ENCODE measurements around the gene ST6GALNAC6.

The ST6GALNAC6 gene

DNA sequence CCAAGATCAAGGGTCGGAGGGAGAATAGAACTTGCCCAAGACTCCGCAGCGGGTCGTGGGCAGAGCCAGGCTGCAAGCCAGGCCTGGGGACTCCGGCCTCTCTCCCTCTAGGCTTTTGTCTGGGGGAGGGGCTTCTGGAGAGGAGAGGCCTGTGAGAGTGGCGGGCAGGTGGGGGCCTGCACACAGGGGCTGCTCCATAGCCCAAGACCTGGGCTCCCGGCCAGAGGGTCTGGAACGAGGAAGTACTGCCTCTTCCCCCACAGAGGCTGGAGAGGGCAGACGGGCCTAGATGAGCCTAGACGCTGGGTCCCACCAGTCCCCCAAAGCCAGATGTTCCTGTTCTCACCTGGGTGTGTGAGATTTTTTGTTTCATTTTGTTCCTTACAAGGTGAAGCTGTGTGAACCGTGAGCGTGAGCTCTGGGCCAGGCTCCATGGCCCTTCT lies 5.2 kb upstream of the ST6GALNAC6 start:
- ChIA-PET POLR2A (no interaction called here), CTCF (interaction anchor here (1.1 kb wide), 1 partner anchor 170 kb away, joined by 3 read pairs; the partner anchor contains the start of gene TOR2A)
- DNase-seq (ENCODE audit: extremely low spot score) = no peak
- TF ChIP-seq, protein P1, sequence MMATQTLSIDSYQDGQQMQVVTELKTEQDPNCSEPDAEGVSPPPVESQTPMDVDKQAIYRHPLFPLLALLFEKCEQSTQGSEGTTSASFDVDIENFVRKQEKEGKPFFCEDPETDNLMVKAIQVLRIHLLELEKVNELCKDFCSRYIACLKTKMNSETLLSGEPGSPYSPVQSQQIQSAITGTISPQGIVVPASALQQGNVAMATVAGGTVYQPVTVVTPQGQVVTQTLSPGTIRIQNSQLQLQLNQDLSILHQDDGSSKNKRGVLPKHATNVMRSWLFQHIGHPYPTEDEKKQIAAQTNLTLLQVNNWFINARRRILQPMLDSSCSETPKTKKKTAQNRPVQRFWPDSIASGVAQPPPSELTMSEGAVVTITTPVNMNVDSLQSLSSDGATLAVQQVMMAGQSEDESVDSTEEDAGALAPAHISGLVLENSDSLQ (IDR thresholded peaks at IDR 0.05) = no peak

DNA sequence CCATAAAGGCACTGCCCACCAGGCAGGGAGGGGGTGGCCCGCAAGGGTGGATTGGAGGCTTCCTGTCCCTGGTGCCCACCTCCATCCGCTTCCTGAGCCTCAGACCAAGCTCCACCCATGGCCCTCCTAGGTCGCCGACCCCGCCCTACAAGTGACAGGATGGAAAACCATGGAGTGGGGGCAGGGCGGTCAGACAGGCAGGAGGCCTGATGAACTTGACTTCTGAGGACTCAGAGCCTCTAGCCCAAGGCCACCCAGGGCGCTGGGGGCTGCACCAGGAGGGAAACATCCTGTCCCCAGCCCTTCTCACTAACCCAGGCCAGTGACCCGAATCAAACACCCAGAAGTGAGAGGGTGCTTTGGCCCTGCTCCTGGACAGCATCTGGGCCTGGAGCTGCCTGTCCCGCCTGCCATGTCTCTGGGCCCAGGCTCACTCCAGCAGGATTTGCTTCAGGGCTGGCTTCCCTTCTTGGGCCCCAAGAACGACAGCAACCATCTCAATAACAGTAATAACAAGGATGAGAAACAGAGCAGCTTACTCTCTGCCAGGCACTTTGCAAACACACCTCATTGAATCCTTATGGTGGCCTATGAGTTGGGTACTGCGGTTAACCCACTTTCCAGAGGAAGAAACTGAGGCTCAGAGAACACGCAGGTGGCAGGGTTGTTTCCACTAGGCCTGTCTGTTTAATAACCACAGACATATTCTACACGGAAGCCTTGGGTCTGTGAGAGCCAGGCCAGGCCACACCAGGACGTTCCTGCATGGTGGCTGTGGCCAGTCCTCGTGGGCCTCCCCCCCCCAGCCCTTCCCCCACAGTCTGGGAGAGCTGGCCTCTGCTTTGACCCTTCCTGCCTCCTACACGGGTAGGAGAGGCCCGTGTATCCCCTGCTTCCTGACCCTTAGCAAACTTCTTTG lies 4.4 kb upstream of the ST6GALNAC6 start:
- CTCF ChIA-PET = interaction anchor here (1.1 kb wide), 1 partner anchor 169 kb away, joined by 3 read pairs; the partner anchor contains the start of gene TOR2A
- TF ChIP-seq HDGF (IDR thresholded peaks at IDR 0.05; ENCODE audit: borderline replicate concordance) (0 out of 2 replicates have a peak, but pooled peaks have one; percentile 27), L3MBTL2 (conservative IDR thresholded peaks at IDR 0.05) (no peak), FOXM1 (IDR thresholded peaks at IDR 0.05; ENCODE audit: borderline replicate concordance) (no peak)
- POLR2A ChIA-PET = no interaction called here
- DNase-seq (ENCODE audit: extremely low spot score) = no peak

DNA sequence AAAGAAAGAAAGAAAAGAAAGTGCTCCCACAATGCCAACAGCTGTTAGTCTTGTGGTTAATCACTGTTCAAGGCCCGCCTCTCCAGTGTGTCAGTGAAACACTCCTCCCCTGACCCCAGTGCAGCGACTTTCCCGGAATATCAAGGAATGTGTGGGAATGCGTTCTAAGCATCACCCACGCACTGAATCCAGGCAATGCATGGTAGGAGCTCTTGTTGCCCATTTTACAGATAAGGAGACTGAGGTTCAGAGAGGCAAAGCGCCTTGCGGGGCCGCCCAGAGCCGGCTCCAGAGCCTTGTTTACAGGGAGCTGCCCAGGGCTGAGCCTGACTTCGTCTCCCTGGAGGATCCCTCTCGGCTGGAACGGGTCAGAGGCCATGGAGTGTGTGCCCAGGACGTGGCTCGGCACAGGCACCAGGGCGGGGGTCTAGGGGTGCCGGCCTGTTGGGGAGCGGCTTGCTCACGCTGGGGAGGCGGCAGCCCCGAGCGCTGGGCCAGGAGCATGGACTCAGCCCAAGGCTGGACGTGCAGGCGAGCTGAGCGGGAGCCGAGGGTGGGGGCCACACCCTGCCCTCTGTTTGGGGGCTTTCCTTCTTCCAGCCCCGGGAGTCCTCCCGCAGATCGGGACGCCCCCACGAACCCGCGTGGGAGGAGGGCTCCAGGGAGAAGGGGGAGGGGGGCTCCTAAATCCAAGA lies 823 bp downstream of the ST6GALNAC6 start:
- TF ChIP-seq TARDBP (IDR thresholded peaks at IDR 0.05) (0 out of 2 replicates have a peak, but pooled peaks have one; percentile 33), FOXA1 (IDR thresholded peaks at IDR 0.05) (no peak), BHLHE40 (IDR thresholded peaks at IDR 0.05; ENCODE audit: borderline replicate concordance) (no peak)
- TF ChIP-seq, protein P1 (IDR thresholded peaks at IDR 0.05) = 0 out of 2 replicates have a peak, but pooled peaks have one; percentile 38
- DNase-seq (ENCODE audit: extremely low spot score) = peak; percentile 49
- ChIA-PET CTCF (interaction anchor here (0.6 to 0.7 kb wide), 3 partner anchors 20 to 1022 kb away, joined by 3 read pairs; no protein-coding TSS in a partner anchor), POLR2A (interaction anchor here (0.9 to 1.7 kb wide), 9 partner anchors 9 to 271 kb away, joined by 3 to 6 read pairs (median 3); partner anchors contain the start of gene ST6GALNAC4)

GRCh38 chr9:127897193-127897692 lies 2.2 kb downstream of the ST6GALNAC6 start:
- ChIA-PET POLR2A (interaction anchor here (0.6 to 1.5 kb wide), 5 partner anchors 9 to 25 kb away, joined by 3 to 8 read pairs (median 4); partner anchors contain the start of gene ST6GALNAC4), CTCF (interaction anchor here (0.6 kb wide), 1 partner anchor 132 kb away, joined by 3 read pairs; no protein-coding TSS in a partner anchor)
- DNase-seq (ENCODE audit: extremely low spot score) = peak; percentile 81
- TF ChIP-seq, protein P1 (IDR thresholded peaks at IDR 0.05) = no peak
- no peak for TF ChIP-seq NFRKB (IDR thresholded peaks at IDR 0.05)
- no peak for TF ChIP-seq SUZ12 (IDR thresholded peaks at IDR 0.05)
- no peak for TF ChIP-seq SP1 (IDR thresholded peaks at IDR 0.05)
- no peak for TF ChIP-seq FOXM1 (IDR thresholded peaks at IDR 0.05; ENCODE audit: borderline replicate concordance)
- no peak for TF ChIP-seq ZNF384 (IDR thresholded peaks at IDR 0.05)
- TF ChIP-seq ELF4 (IDR thresholded peaks at IDR 0.05) = no peak
- no peak for TF ChIP-seq FOXK2 (IDR thresholded peaks at IDR 0.05)
- no peak for TF ChIP-seq FOXA1 (IDR thresholded peaks at IDR 0.05)
- no peak for TF ChIP-seq BHLHE40 (IDR thresholded peaks at IDR 0.05; ENCODE audit: borderline replicate concordance)
- TF ChIP-seq L3MBTL2 (conservative IDR thresholded peaks at IDR 0.05) = no peak
- no peak for TF ChIP-seq HDGF (IDR thresholded peaks at IDR 0.05; ENCODE audit: borderline replicate concordance)
- no peak for TF ChIP-seq LEF1 (IDR thresholded peaks at IDR 0.05; ENCODE audit: borderline replicate concordance)
- no peak for TF ChIP-seq ARNT (IDR thresholded peaks at IDR 0.05)

GRCh38 chr9:127896395-127897192 lies 2.8 kb downstream of the ST6GALNAC6 start:
- no peak for DNase-seq (ENCODE audit: extremely low spot score)
- ChIA-PET CTCF (interaction anchor here (0.6 kb wide), 1 partner anchor 131 kb away, joined by 3 read pairs; no protein-coding TSS in a partner anchor), POLR2A (interaction anchor here (0.6 to 1.5 kb wide), 5 partner anchors 10 to 24 kb away, joined by 3 to 8 read pairs (median 4); partner anchors contain the start of gene ST6GALNAC4)
- no peak for TF ChIP-seq L3MBTL2 (conservative IDR thresholded peaks at IDR 0.05)
- no peak for TF ChIP-seq SP1 (IDR thresholded peaks at IDR 0.05)
- TF ChIP-seq, protein P1 (IDR thresholded peaks at IDR 0.05) = no peak
- no peak for TF ChIP-seq LEF1 (IDR thresholded peaks at IDR 0.05; ENCODE audit: borderline replicate concordance)
- no peak for TF ChIP-seq FOXM1 (IDR thresholded peaks at IDR 0.05; ENCODE audit: borderline replicate concordance)
- TF ChIP-seq ZNF384 (IDR thresholded peaks at IDR 0.05) = no peak
- TF ChIP-seq SUZ12 (IDR thresholded peaks at IDR 0.05) = no peak
- TF ChIP-seq TARDBP (IDR thresholded peaks at IDR 0.05) = no peak
